Medulla oblongata (tissue), 1 donor: ENCODE data around the gene WDCP.
"Not testable (repeated sequence)": the region's sequence is repeated elsewhere in the genome, so short reads cannot be mapped to it uniquely, and the experiment has no call there.

Experiments used
- DNase-seq: peaks from one replicate; pipeline ENCODE4 v3.0.0-alpha.2; 2015; ENCODE audit errors: extremely low spot score

Gene WDCP

GRCh38 chr2:24022324-24022974 is 24.7 kb downstream of the WDCP start:
- no peak for DNase-seq

- DNase-seq = no peak
These were observed 25.8 kb downstream of the WDCP start for GRCh38 chr2:24021122-24021998.

GRCh38 chr2:24020244-24020643 is 26.9 kb downstream of the WDCP start:
- no peak for DNase-seq

GRCh38 chr2:24019729-24020128 is 27.5 kb downstream of the WDCP start:
- no peak for DNase-seq

- no peak for DNase-seq
These were observed 28.9 kb downstream of the WDCP start for GRCh38 chr2:24018241-24018640.

GRCh38 chr2:24017711-24018110 is 29.5 kb downstream of the WDCP start:
- DNase-seq = no peak

- DNase-seq = no peak
These were observed 30.1 kb downstream of the WDCP start for GRCh38 chr2:24016853-24017703.

GRCh38 chr2:24016376-24016761 is 30.8 kb downstream of the WDCP start:
- DNase-seq = no peak

- DNase-seq = no peak
These were observed 31.4 kb downstream of the WDCP start for GRCh38 chr2:24015562-24016375.

- DNase-seq = not testable (repeated sequence)
These were observed 32.3 kb downstream of the WDCP start for GRCh38 chr2:24014902-24015301.

- DNase-seq = no peak
These were observed 34.5 kb downstream of the WDCP start for GRCh38 chr2:24012521-24013188.

GRCh38 chr2:24011250-24012104 is 35.7 kb downstream of the WDCP start:
- no peak for DNase-seq

GRCh38 chr2:24010477-24011249 is 36.5 kb downstream of the WDCP start:
- no peak for DNase-seq

GRCh38 chr2:24009680-24010476 is 37.3 kb downstream of the WDCP start, which contains the start of gene MFSD2B:
MFSD2B (plus strand) TSS chr2:24010085; CDS start chr2:24010097, 12 bp downstream.
- DNase-seq = no peak

GRCh38 chr2:24009367-24009679 is 37.9 kb downstream of the WDCP start:
- no peak for DNase-seq

GRCh38 chr2:24008672-24009366 is 38.4 kb downstream of the WDCP start:
- DNase-seq = no peak

- no peak for DNase-seq
These were observed 39.5 kb downstream of the WDCP start for GRCh38 chr2:24007693-24008092.

- no peak for DNase-seq
These were observed 52.6 kb downstream of the WDCP start for GRCh38 chr2:23994567-23994966.
